HG03439 (cell line): ENCODE data around the gene ATP6V0C.
"Not testable (repeated sequence)": the region's sequence is repeated elsewhere in the genome, so short reads cannot be mapped to it uniquely, and the experiment has no call there.

ENCODE experiments used
- ATAC-seq: cut with Tn5 transposase; IDR thresholded peaks from one replicate; pipeline ENCODE4 v1.9.1; 2021; ENCODE audit warnings: mild to moderate bottlenecking, moderate library complexity; ENCODE audit not compliant: unreplicated experiment

ATP6V0C gene

DNA sequence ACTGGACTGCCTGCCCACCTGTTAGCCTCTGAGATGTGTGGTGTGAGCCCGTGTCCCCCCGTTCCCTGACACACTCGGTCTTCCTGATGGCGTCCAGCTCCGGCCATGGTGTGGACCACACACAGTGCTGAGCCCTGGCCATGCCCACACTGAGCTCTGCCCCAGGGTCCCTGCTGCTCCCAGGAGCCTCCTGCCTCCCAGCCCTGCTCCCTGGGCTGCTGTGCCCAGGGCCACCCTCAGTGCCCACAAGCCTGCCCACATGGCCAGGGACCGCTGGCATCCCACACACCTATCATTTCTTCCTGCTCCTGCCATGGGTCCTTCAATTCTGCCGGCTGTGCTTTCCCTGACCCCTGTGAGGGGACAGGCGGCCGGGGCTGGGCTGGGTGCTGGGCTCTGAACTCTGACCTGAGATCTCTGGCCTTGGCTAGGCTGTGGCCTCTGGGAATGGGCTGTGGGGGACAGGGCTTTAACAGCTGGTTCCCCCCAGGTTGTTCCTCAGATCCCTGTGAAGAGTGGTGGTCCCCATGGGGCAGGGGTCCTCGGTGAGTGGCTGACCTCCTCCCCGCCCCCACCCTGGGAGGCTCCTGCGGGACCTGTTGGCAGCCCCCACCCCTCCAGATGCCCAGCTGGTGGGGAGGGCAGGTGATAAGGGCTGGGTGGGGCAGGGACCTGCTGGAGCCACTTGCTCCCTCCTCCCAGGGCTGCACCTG is 13.5 kb downstream of the ATP6V0C start:
- ATAC-seq, result no peak

GRCh38 chr16:2527784-2528100 is 14.0 kb downstream of the ATP6V0C start:
- no peak for ATAC-seq

DNA sequence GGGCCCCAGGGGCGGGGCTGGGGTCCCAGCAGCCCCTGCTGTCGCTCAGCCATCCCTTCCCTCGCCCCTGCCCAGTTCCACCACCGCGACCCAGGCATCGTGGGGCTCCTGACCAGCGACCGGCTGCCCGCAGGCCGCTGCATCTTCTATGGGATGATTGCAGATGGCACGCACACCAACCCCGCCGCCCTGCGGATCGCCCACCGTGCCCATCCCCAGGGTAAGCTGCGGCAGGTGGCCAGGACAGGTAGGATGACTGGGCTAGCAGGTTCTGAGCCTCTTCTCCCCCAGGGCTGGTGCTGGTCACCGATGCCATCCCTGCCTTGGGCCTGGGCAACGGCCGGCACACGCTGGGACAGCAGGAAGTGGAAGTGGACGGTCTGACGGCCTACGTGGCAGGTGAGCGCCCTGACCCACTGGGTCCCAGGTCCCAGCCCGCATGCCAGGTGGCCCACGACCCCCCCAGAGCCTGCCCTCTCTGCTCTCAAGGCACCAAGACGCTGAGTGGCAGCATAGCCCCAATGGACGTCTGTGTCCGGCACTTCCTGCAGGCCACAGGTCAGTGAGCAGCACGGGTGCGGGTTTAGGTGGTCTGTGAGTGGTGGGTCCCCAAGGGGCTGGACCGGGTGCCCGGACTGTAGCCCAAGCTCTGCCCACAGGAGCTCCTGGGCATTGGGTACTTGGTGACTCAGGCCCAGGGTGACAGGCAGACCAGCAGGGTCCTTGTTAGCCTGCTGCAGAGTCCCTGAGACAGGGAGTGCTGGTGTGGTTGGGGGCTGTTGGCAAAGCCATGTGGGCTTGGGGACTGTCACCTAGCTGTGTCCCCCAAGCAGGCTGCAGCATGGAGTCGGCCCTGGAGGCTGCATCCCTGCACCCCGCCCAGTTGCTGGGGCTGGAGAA is 14.7 kb downstream of the ATP6V0C start:
- no peak for ATAC-seq

- ATAC-seq, result no peak
Measured at GRCh38 chr16:2529061-2529931, 15.5 kb downstream of the ATP6V0C start.

GRCh38 chr16:2529961-2530628 is 16.3 kb downstream of the ATP6V0C start:
- ATAC-seq, result no peak

GRCh38 chr16:2530629-2531318 is 17.0 kb downstream of the ATP6V0C start:
- no peak for ATAC-seq

GRCh38 chr16:2531371-2531695 is 17.6 kb downstream of the ATP6V0C start, which contains the start of gene CEMP1:
TSS of gene CEMP1 (minus strand) at chr16:2531408. CDS start at chr16:2531073, 335 bp downstream.
- no peak for ATAC-seq

- peak; percentile 65 for ATAC-seq
Measured at GRCh38 chr16:2531696-2532493, 18.1 kb downstream of the ATP6V0C start.

- no peak for ATAC-seq
Measured at GRCh38 chr16:2532494-2533141, 18.9 kb downstream of the ATP6V0C start.

- not testable (repeated sequence) for ATAC-seq
Measured at GRCh38 chr16:2533142-2533755, 19.5 kb downstream of the ATP6V0C start.

- no peak for ATAC-seq
Measured at GRCh38 chr16:2533912-2534311, 20.2 kb downstream of the ATP6V0C start.

- ATAC-seq, result not testable (repeated sequence)
Measured at GRCh38 chr16:2534335-2534734, 20.6 kb downstream of the ATP6V0C start.

- ATAC-seq, result no peak
Measured at GRCh38 chr16:2535625-2536013, 21.9 kb downstream of the ATP6V0C start.

- ATAC-seq, result peak; percentile 77
Measured at GRCh38 chr16:2537451-2538379, 24.0 kb downstream of the ATP6V0C start, which contains the start of gene PDPK1. TSS of gene PDPK1 (plus strand) at chr16:2538021. CDS start at chr16:2538113, 92 bp downstream.

- ATAC-seq, result not testable (repeated sequence)
Measured at GRCh38 chr16:2539192-2539844, 25.6 kb downstream of the ATP6V0C start.

DNA sequence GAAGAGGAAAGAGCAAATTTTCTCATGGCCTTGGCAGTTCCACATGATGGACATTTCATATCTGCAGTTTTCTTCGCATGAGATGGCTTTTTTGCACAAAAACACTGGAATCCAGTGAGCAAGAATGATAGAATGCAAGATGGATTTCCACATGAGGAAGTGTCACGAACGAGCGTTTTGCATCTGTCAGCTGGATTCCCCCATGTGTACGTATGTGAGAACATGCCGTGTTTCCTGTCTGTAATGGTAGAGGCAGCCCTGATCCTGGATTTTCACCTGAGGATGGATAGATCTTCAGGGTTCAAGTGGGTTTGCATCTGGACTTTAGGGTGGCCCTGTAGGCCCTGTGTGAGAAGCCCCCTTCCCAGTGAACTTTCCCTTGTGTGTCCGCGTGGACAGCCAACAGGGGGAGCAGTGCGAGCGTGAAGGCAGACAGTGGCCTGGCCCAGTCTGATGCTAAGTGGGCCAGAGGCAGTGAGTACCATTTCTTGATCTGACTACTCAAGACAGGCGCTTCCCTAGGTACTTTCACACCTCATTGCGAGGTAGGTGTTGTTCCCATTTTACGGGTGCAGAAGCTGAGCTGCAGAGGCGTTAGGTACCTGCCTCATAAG is 26.2 kb downstream of the ATP6V0C start:
- not testable (repeated sequence) for ATAC-seq
